A673 (cell line): ENCODE measurements around the gene TTC16. TPM values are rescaled to one million over a fixed set of nuclear protein-coding genes. Genes with fewer than 3 reads are reported as not detected.

Experiments
- BruUV-seq: library from RNA; stranded (reverse); fragments of 400-500 nt; replicated peaks from 2 replicates; lab custom pipeline; 2021; lab: Mats Ljungman, UMichigan
- CTCF ChIA-PET: fragments of 300-600 bp; sonication (Branson Sonifier 250); formaldehyde crosslinking; loops from one replicate; lab custom pipeline; 2022; ENCODE audit warnings: antibody characterized with exemption; lab: Charles Lee
- POLR2A ChIA-PET: fragments of 300-600 bp; sonication (Branson Sonifier 250); formaldehyde crosslinking; loops from one replicate; lab custom pipeline; 2022; ENCODE audit warnings: antibody characterized with exemption; ENCODE audit not compliant: low non-redundant PET; lab: Charles Lee
- DNase-seq: peaks from one replicate; pipeline ENCODE4 v3.0.0-alpha.2; 2015; ENCODE audit warnings: low spot score
- H3K27ac ChIP-seq: fragments of 200-600 bp; sonication (generic); 2 replicates; pipeline ENCODE4 v1.5.1; 2016; ENCODE audit warnings: mixed run types, low read depth, mild to moderate bottlenecking, mixed read lengths, antibody characterized with exemption, low read length; ENCODE audit not compliant: poor library complexity, severe bottlenecking
- H3K27me3 ChIP-seq: fragments of 200-600 bp; sonication (generic); replicated peaks from 2 replicates; pipeline ENCODE4 v1.6.1; 2017; ENCODE audit warnings: mixed run types, low read depth, mild to moderate bottlenecking, mixed read lengths, antibody characterized with exemption, low read length; ENCODE audit not compliant: insufficient read depth, poor library complexity
- H3K36me3 ChIP-seq: fragments of 200-600 bp; sonication (generic); 2 replicates; pipeline ENCODE4 v1.6.1; 2016; ENCODE audit warnings: mixed run types, mild to moderate bottlenecking, mixed read lengths, antibody characterized with exemption, low read length; ENCODE audit not compliant: insufficient read depth, poor library complexity, severe bottlenecking
- H3K4me1 ChIP-seq: fragments of 200-600 bp; sonication (generic); 2 replicates; pipeline ENCODE4 v1.6.1; 2017; ENCODE audit warnings: mixed run types, mild to moderate bottlenecking, mixed read lengths, antibody characterized with exemption, low read length; ENCODE audit not compliant: insufficient read depth, poor library complexity, severe bottlenecking
- H3K4me3 ChIP-seq: fragments of 200-600 bp; sonication (generic); 2 replicates; pipeline ENCODE4 v1.5.1; 2016; ENCODE audit warnings: low read depth, mixed run types, mild to moderate bottlenecking, mixed read lengths, low read length; ENCODE audit not compliant: poor library complexity, severe bottlenecking
- H3K9me3 ChIP-seq: fragments of 200-600 bp; sonication (generic); 2 replicates; pipeline ENCODE4 v1.6.1; 2016; ENCODE audit warnings: mixed run types, low read depth, mild to moderate bottlenecking, mixed read lengths, antibody characterized with exemption, low read length; ENCODE audit not compliant: poor library complexity, severe bottlenecking
- CTCF ChIP-seq: fragments of 300-800, 200-600 bp; sonication (generic); conservative IDR thresholded peaks from 2 replicates; pipeline ENCODE4 v1.5.1; 2017; ENCODE audit warnings: low read depth, mild to moderate bottlenecking, antibody characterized with exemption, low read length, moderate library complexity, mixed read lengths
- EZH2 ChIP-seq: fragments of 200-600 bp; sonication (generic); IDR thresholded peaks from 2 replicates; pipeline ENCODE4 v1.6.1; 2017; ENCODE audit warnings: borderline replicate concordance, low read depth, mild to moderate bottlenecking, mixed read lengths, antibody characterized with exemption, low read length; ENCODE audit not compliant: poor library complexity, severe bottlenecking
- intact Hi-C: fragments of 100-400 bp; cut with micrococcal nuclease; formaldehyde crosslinking; loops from one replicate; pipeline ENCODE4 v1.10.0; 2022; ENCODE audit not compliant: unreplicated experiment
- total RNA-seq: library from RNA; stranded (reverse); gene quantifications from 2 replicates; pipeline ENCODE4 v1.2.3, GENCODE V29; 2021

The TTC16 gene
- total RNA-seq, 1 experiment from 2014 or later, result not detected

GRCh38 chr9:127707766-127708165 is 8.1 kb upstream of the TTC16 start:
- Histone ChIP-seq H3K9me3 (no peaks in the 10 kb centered on the region), H3K4me3 (no peak overlapping the region), H3K27ac (no peak overlapping the region), H3K27me3 (no peaks in the 10 kb centered on the region), H3K36me3 (no peaks in the 10 kb centered on the region), H3K4me1 (no peaks in the 10 kb centered on the region)
- DNase-seq, result no peak
- TF ChIP-seq CTCF (no peak), EZH2 (no peak)
- POLR2A ChIA-PET, result no interaction called here
- CTCF ChIA-PET, result no interaction called here
- intact Hi-C loops, result no loop called here
- BruUV-seq, result no TSS peak

- no peaks in the 10 kb centered on the region for H3K4me1 ChIP-seq
- no peak for DNase-seq
- no peak for TF ChIP-seq EZH2
- TF ChIP-seq CTCF, result no peak
- ChIA-PET CTCF (no interaction called here), POLR2A (interaction anchor here (0.6 kb wide), 1 partner anchor 688 kb away, joined by 7 read pairs; no protein-coding TSS in a partner anchor)
- H3K27ac ChIP-seq, result no peak overlapping the region
- no peak overlapping the region for H3K4me3 ChIP-seq
- H3K9me3 ChIP-seq, result no peaks in the 10 kb centered on the region
- BruUV-seq, result no TSS peak
- intact Hi-C loops, result no loop called here
- H3K27me3 ChIP-seq, result no peaks in the 10 kb centered on the region
- H3K36me3 ChIP-seq, result no peaks in the 10 kb centered on the region
Measured at GRCh38 chr9:127708952-127709587, 6.8 kb upstream of the TTC16 start.

- Histone ChIP-seq H3K36me3 (no peaks in the 10 kb centered on the region), H3K27me3 (no peaks in the 10 kb centered on the region), H3K4me3 (no peak overlapping the region), H3K4me1 (no peaks in the 10 kb centered on the region), H3K27ac (no peak overlapping the region), H3K9me3 (no peaks in the 10 kb centered on the region)
- no peak for DNase-seq
- no peak for TF ChIP-seq CTCF
- TF ChIP-seq EZH2, result no peak
- BruUV-seq, result no TSS peak
- intact Hi-C loops, result no loop called here
- ChIA-PET CTCF (no interaction called here), POLR2A (no interaction called here)
Measured at GRCh38 chr9:127710204-127710783, 5.6 kb upstream of the TTC16 start.
